HG03196 (cell line): ENCODE results near the gene CARD11.

ENCODE experiments used
- ATAC-seq: cut with Tn5 transposase; IDR thresholded peaks from one replicate; pipeline ENCODE4 v1.9.1; 2021; ENCODE audit not compliant: unreplicated experiment

CARD11 gene

GRCh38 chr7:2945171-2945570 lies 98.5 kb downstream of the CARD11 start:
- no peak for ATAC-seq

GRCh38 chr7:2944739-2945138 lies 98.9 kb downstream of the CARD11 start:
- no peak for ATAC-seq

DNA sequence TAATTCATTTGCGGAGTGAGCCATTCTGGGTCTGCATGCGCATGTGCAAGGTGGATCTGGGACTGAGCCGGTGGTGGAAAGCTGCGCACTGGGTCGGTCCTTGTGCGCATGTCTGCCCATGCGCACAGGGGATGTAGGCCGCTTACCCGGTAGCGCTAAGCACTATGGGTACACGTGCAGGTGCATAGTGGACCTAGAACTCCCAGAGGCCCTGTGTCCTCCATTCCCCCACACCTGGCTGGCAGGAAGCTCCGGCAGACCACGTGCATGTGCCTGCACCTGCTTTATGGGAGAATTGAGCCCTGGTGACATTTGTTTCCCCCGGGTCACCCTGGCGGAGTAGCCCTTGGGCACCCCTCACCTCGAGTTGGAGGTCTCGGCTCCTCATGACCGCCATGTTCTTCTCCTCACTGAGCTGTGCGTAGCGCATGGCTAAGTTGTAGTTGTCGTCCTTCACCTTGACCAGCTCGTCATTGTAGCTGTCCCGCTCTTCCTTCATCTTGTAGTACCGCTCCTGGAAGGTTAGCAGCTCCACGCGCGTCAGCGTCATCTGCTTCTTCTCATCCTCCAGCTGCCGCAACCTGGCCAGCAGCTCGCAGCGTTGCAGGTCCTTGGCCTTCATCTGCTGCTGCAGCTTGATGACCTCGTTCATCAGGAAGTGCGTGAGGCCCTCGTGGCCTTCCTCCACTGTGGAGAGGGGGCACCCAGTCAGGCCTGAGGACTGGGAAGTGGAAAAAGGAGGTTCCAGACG lies 99.6 kb downstream of the CARD11 start:
- ATAC-seq, result no peak

DNA sequence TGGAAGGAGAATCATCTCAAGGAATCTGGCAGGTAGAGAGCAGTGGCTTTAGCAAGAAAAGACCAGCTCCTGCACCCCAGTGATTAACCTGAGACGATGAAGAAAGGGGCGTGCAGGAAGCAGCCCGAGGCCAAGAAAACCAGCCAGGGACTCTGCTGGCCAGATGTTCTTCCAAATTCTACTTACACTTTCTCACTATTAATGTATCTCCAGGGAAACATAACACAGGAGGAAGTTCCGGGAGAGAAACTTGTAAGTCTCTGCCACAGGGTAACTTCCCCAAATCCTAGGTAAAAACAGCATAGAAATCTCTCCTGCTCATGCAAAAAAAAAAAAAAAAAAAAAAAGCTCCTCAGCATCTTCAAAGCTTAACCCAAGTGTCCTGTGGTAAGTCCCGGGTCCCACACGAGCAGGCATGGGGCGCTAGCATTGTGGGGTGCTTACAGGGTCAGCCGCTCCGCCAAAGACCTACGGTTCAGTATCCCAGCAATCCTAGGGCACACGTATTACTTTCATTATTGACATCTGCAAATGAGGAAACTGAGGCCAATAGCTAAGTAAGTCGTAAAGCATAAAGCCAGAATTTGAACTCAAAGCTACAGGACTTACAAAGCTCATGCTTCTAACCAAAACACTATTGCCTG lies 102.3 kb downstream of the CARD11 start:
- no peak for ATAC-seq

DNA sequence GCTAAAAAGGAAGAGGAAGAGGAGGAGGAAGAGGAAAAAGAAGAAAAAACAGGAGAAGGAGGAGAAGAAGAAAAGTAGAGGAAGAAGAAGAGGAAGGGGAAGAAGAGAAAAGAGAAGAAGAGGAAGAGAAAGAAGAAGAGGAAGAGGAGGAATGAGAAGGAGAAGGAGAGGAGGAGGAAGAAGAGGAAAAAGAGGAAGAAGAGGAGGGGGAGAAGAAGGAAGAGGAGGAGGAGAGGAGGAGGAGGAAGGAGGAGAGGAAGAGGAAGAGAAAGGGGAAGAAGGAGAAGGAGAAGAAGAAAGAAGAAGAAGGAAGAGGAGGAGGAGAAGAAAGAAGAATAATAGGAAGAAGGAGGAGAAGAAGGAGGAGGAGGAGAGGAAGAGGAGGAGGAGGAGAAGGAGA lies 103.2 kb downstream of the CARD11 start:
- ATAC-seq, result no peak

- ATAC-seq, result no peak
These were observed 104.3 kb downstream of the CARD11 start for GRCh38 chr7:2939193-2939885.

DNA sequence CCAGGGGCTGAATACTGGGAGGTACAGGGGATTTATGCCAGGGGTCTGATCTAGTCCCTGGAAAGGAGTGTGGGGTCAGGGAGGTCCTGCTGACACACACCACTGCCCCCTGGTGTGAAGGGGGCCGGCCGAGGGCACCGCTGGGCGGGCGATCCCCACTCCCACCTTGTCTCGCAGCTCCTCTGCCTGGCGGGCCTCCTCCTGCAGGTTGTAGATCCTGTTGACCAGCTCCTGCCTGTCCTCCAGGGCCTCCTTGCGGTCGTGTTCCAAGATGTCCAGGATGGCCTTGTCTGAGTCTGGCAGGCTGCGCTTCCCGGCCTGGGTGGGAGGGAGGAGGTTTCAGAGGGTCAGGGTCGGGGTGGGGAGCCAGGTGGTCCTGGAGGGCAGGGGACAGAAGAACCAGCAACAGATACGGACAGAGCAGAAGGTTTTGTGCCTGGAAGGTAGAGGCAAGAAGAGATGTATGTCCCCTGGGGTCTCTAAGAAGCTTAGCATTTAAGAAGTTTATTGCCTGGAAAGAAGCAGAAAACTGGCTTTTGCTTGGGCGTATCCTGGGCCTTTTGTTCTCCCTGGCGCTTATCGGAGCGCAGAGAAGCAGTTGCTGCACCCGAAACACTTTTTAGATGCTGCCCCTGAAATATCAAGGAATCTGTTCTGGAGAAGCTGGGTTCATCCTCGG lies 105.0 kb downstream of the CARD11 start:
- ATAC-seq, result no peak

DNA sequence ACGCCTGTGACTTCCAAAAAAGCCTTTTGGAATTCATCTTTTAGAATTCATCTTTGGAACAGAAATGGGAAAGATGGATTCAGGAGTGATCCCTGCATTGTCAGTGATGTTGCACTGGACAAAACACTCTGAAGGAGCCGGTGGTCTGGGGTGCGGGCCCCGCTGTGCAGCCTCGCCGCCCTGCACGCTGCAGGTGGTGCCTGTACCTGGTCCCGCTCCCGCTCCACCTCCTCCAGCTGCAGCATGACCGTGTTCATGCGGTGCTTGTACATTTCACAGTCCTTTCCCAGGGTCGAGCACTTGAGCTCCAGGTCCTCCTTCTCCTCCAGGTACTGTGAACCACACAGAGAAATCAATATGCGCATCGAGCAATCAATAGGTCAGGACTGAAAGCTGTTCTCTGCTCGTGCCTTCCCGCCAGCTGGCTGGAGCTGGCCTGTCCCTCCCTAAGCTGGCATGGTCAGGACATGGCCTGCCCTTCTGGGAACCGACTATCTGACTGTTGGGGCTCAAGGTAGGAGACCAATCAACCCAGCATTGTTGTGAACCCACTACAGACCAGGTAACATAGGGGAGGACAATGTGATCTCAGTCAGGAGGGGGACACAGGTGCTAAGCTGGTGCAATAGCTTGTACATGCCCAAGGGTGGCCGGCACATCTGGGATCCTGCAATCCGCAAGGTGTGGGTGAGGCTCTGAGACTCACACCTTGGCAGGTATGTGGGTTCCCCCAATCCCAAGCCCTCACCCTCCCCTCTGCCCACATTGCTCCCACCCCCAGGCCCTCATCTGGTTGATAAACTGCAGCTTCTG lies 105.8 kb downstream of the CARD11 start:
- ATAC-seq, result no peak

GRCh38 chr7:2936891-2937580 lies 106.6 kb downstream of the CARD11 start:
- no peak for ATAC-seq

DNA sequence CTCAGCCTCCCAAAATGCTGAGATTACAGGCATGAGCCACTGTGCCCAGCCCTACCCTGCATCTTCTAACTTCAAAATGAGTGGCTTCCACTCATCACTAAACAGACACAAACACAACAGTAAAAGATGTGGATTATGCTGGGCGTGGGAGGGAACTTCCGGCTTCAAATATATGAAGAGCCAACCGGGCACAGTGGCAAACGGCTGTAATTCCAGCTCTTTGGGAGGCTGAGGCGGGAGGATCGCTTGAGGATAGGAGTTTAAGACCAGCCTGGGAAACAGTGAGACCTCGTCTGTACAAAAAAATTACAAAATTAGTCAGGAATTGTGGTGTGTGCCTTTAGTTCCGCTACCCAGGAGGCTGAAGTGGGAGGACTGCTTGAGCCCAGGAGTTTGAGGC lies 107.4 kb downstream of the CARD11 start:
- no peak for ATAC-seq

GRCh38 chr7:2934984-2935740 lies 108.5 kb downstream of the CARD11 start:
- ATAC-seq, result no peak

DNA sequence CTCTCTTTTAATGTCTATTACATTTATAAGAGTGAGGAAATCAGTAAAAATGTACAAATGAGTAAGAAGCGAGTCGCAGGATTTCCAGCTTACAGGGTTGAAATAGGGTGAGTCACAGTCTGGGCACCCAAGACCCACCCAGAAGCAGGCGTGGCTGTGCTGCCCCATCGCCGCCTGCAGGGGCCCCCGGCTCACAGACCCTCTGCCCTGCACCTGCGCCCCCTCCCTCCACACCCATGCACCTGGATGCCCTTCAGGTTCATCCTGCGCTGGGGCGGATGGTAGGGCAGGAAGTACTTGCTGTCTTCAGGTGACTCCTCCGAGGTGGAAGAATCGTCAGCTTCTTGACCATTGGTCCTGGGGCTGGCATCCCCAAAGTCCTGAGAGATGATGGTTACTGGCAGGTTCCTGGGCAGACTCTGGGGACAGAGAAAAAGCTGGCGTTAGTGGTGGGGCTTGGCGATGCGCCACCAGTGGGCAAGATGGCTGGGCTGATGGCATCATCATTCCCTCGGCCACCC lies 109.4 kb downstream of the CARD11 start:
- ATAC-seq, result no peak

GRCh38 chr7:2932402-2933251 lies 111.0 kb downstream of the CARD11 start:
- no peak for ATAC-seq

GRCh38 chr7:2931034-2931415 lies 112.6 kb downstream of the CARD11 start:
- no peak for ATAC-seq

DNA sequence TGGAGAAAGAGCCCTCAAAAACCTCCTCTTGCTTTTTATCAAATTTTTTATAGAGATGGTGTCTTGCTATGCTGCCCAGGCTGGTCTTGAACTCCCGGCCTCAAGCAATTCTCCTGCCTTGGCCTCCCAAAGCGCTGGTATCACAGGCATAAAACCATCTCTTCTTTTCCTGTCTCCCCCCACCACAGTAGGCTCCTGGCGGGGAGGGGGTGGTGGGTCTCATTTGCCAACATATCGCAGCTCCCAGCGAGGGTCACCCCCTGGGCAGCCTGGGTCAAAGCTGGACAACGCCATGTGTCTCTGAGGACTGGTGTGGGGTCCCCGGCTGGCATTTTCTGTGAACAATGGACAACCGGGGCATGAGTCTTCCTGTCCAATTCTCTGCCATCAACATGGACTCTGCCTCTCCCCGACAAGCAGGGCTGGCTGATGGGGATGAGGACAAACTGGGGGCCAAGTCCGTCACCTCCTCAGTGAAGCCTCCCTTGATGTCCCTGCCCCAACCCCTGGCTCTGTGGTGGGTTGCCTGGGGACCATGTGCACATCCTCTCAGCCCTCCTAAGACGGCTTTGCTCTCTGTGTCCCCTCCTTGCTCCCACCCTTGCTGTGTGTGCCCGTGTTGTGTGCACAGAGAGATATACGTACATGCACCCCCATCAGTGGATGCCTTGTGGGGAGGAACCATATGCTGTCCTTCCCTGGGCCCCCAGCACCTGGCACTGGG lies 113.2 kb downstream of the CARD11 start:
- no peak for ATAC-seq

- no peak for ATAC-seq
These were observed 114.1 kb downstream of the CARD11 start for GRCh38 chr7:2929321-2930201.
